T47D (cell line): Measurements from ENCODE around the gene DRD1.

ENCODE experiments used
- DNase-seq, 2 experiments: peaks; one replicate each; pipeline versions ENCODE4 v3.0.0 to v3.0.0-alpha.2; 2011 to 2012; ENCODE audit warnings: low read depth in 1 of 2, low spot score in 1 of 2
- JUND ChIP-seq: IDR thresholded peaks from 2 replicates; pipeline ENCODE4 v1.6.1; 2012; ENCODE audit warnings: low read depth
- in situ Hi-C: cut with HindIII; loops from 2 replicates; pipeline ENCODE4 v1.10.0; 2016; ENCODE audit warnings: low sequenced_read_pairs, low pct_unique_long_range_greater_than_20kb

The DRD1 gene

GRCh38 chr5:175444060-175444904 is at the start of gene DRD1:
Gene DRD1 (minus strand): TSS chr5:175444182. CDS start chr5:175443099, 1,083 bp downstream.
- DNase-seq = peak; percentile 51 to 82
- in situ Hi-C loops = no loop called here
- TF ChIP-seq JUND = no peak

GRCh38 chr5:175493726-175494125 is 49.7 kb upstream of the DRD1 start:
- DNase-seq = no peak
- in situ Hi-C loops = no loop called here
- no peak for TF ChIP-seq JUND

- no peak for DNase-seq
- TF ChIP-seq JUND = no peak
- in situ Hi-C loops = no loop called here
Observed at GRCh38 chr5:175493260-175493659, 49.3 kb upstream of the DRD1 start.

DNA sequence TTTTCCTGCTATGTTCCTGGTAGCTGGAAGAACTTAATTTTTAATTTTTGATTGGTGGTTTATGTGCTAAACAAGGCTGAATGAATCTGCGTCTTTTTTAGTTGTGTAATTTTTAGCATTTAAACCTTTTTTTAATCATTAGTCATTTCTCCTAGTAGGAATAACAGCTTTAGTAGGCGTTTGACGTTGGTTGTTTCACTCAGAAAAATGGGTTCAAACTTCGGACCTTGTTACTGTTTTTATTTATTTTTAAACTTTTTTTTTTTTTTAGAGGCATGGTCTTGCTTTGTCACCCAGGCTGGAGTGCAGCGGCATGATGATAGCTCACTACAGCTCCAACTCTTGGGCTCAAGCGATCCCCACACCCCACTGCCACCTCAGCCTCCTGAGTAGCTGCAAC is 47.2 kb upstream of the DRD1 start:
- in situ Hi-C loops = no loop called here
- DNase-seq = no peak
- TF ChIP-seq JUND = no peak

DNA sequence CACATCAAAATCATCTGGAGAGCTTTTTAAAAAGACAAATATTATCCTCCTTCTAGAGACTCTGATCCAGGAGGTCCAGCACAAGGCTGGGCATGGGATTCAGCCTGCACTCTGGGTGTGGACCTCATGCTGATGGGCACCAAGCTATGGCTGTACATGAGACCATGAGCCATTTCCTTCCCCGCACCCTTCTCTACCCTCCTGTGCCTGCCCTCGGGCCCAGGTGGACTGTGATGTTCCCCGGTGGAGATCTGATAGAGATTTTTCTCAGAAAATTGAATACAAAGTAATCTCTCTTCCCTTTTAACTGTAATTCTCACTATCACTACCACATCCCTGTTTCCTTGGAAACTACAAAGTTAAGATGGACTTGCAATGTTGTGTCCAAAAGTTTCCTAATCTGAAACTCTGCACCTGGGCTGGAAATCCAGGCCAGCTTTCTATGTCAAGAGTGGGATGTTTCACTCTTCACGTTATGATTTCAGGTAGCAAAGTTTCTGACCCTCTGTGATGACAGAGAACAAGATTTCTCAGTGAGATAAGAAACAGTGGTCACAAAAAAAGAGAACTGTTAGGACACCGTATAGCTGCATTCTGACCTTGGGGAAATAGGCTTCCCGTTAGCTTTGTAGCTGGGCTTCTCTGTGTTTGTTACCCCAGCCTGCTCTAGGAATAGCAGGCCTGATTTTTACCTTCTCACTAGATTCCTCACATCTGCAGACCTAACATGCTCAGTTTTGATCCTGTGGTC is 45.9 kb upstream of the DRD1 start:
- no peak for TF ChIP-seq JUND
- in situ Hi-C loops = no loop called here
- no peak for DNase-seq

- in situ Hi-C loops = no loop called here
- no peak for TF ChIP-seq JUND
- no peak for DNase-seq
Observed at GRCh38 chr5:175487514-175488222, 43.7 kb upstream of the DRD1 start.

DNA sequence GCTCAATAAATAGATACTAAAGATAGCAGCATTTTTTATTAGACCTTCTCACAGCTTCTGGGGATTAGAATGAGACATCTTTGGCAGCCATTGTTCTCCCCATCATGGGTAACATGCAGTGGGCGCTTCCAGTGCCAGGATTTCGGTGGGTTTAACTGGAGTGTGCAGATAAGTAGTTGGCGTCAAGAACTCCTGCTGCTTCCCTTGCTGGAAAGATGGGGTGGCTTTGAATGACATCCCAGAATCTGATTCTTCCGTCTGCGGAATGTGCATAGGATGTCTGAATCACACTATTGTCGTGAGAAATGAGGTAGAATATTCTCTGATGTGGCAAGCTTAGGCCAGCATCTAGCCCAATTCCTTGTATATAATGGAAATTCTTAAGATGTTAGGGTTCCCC is 41.6 kb upstream of the DRD1 start:
- in situ Hi-C loops = no loop called here
- TF ChIP-seq JUND = no peak
- DNase-seq = no peak

GRCh38 chr5:175484829-175485228 is 40.8 kb upstream of the DRD1 start:
- in situ Hi-C loops = no loop called here
- DNase-seq = no peak
- no peak for TF ChIP-seq JUND

DNA sequence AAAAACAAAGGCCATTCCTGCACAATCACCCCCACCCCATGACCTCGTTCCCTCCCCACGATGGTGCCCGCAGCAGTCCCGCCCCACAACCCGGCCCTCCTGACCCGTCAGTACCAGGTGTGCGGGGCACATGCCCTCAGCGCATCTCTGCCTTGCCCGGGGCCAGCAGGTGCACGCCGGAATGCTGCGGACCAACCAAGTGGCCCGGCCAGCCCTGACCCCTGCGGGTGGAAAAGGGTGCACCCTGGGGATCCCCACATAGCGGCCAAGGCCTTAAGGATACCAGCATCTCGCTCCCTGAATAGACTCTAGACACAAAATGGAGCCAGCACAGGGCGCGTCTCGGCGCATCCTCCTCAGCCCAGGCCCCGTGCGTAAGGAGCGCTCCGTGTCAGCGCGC is 40.3 kb upstream of the DRD1 start:
- in situ Hi-C loops = no loop called here
- DNase-seq = no peak
- no peak for TF ChIP-seq JUND

GRCh38 chr5:175483337-175483736 is 39.4 kb upstream of the DRD1 start:
- in situ Hi-C loops = no loop called here
- DNase-seq = no peak
- no peak for TF ChIP-seq JUND

DNA sequence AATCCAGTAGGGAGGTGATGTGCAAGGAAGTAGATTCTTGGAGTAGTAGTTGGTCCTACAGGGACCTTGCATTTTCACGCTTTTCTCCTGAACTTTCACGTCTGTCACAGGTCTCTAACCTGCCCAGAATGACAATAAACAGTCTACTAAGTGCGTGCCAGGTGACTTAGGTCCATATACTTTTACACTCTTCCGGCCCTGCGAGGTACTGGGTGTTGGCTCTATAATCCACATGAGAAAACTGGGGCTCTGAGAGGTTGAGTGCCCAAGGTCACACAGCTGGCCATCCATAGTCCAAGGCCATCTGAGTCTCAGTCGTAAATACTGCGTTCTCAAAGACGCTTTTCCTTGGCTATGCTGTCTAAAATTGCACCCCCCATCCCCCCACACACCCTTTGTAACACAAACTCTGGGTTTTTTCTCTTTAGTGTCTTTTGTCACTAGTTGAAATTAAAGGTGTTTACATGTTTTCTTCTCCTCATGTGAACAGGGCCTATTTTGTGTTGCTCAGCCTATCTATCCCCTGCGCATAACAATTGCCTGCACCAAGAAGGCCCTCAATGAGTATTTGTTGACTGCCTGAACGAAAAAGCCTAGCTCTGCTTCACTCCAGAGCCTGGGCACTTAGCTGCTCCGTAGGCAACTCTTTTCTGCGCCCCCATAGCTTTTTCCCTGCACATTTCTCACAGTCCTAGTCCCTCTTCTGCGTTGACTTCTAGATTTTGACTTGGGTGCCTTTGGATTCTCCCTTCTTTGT is 35.3 kb upstream of the DRD1 start:
- in situ Hi-C loops = no loop called here
- TF ChIP-seq JUND = no peak
- DNase-seq = no peak

DNA sequence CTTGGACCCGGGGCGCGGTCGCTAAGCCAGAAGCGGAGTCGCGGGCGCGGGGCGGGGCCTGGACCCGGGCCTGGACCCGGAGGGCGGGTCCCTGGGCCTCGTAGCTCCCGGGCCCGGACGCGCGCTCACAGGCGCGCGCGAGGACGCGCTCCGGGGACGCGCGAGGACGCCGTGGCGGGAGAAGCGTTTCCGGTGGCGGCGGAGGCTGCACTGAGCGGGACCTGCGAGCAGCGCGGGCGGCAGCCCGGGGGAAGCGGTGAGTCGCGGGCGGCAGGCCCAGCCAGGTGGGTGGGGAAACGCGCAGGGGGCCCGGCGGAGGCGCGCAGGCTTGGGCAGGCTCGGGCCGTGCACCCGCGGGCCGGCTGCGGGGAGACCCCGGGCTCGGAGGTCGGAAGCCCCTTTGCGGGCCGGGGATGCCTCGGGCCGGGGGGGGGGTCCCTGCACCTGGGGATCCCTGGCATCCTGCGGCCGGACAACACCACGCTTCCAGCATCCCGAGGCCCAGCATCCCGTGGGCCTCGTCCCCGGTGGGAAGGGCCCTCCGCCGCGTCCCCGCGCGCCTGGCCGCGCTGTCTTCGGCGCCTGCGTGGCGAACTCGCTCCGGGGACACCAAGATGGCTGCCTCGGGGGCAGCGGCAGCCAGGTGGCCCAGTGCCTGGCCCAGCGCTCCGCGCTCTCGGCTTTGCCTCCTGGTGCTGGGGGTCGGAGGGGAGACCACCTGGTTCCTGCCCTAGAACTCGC is 34.6 kb upstream of the DRD1 start, which contains the start of gene SFXN1:
TSS of gene SFXN1 (plus strand) at position 177 of the 741 bp plus-strand sequence. CDS start 13,544 bp downstream, outside the sequence.
- in situ Hi-C loops = no loop called here
- DNase-seq = peak; percentile 85 to 90
- TF ChIP-seq JUND = no peak
